Adipose tissue (tissue), 3 donors: Measurements from ENCODE around the gene NCBP1. TPM values are rescaled to one million over a fixed set of nuclear protein-coding genes. Genes with fewer than 3 reads are reported as not detected.
"Not testable (repeated sequence)": the region's sequence is repeated elsewhere in the genome, so short reads cannot be mapped to it uniquely, and the experiment has no call there.

ENCODE experiments used
- H3K27ac ChIP-seq: one replicate; pipeline ENCODE4 v1.5.1; 2013; ENCODE audit warnings: low read depth, low read length
- WGBS, 3 donors: extraction: QIAGEN DNeasy Blood & Tissue Kit; methylation state at CpG; one replicate each; pipeline ENCODE4 v1.1.7; 2013; 5-methylcytosine and 5-hydroxymethylcytosine counted together
- polyA plus RNA-seq, 3 donors: library from polyadenylated mRNA; stranded (reverse); fragments of 200-250 nt; gene quantifications; one replicate each; pipeline ENCODE4 v1.2.3, GENCODE V29; 2013
- donor health status: healthy with polysubstance abuse.
- donor health status: Bipolar disorder and iron deficiency.
- donor health status: healthy.

NCBP1 gene
- polyA plus RNA-seq, 3 donors = 7.6 to 8.4 (median 7.9) TPM

GRCh38 chr9:97665742-97666141 is 32.1 kb downstream of the NCBP1 start:
- no peak overlapping the region for H3K27ac ChIP-seq
- WGBS, 3 donors = 88 to 92% (median 89%) methylated on average over 3 of the region's 3 CpGs

GRCh38 chr9:97666907-97667686 is 33.5 kb downstream of the NCBP1 start:
- H3K27ac ChIP-seq = no peak overlapping the region
- WGBS, 3 donors = 65 to 77% (median 66%) methylated on average over 5 of the region's 5 CpGs

DNA sequence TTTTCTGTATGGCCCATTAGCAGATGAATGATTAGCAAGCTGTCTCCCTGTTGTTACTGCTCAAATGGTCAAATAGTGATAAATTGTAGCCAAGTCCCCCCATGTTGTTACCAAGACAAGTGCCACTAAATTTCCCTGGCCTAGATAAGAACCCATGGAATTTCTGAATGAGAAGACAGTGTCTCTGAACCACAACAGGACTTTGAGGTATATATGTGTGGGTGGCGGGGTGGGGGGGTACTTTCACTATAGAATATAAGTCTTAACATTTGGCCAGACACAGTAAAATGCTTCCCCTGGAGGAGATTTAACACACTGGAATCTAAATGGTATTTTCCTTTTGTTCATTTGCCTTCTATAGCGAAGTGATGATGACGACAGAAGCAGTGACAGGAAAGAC is 34.9 kb downstream of the NCBP1 start:
- 92 to 97% (median 93%) methylated on average over 3 of the region's 3 CpGs for WGBS, 3 donors
- no peak overlapping the region for H3K27ac ChIP-seq

DNA sequence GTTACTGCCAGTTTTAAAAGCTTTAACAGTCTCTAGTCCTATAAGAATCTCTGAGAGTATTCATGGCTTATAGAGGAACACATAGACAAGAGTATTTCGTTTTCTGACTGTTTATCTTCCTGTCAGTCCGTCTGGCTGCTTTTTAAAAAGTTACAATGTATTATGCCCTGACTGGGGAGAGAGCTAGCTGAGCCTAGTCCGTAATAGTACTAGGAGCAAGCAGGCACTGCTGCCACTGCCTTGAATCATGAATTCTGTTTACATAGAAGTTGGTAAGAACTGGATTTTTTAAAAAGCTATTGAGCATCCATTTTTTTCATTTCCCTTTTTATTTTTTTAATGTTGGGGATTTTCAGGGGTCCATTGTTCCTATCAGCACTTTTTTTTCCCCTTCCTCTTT is 37.0 kb downstream of the NCBP1 start:
- 78 to 84% (median 78%) methylated on average over 3 of the region's 3 CpGs for WGBS, 3 donors
- H3K27ac ChIP-seq = no peak overlapping the region

- WGBS, 3 donors = 89 to 96% (median 93%) methylated on average over 3 of the region's 3 CpGs
- H3K27ac ChIP-seq = no peak overlapping the region
Observed at GRCh38 chr9:97672403-97672802, 38.8 kb downstream of the NCBP1 start.

- no peak overlapping the region for H3K27ac ChIP-seq
- WGBS, 3 donors = 75 to 92% (median 90%) methylated on average over 3 of the region's 3 CpGs
Observed at GRCh38 chr9:97673922-97674321, 40.3 kb downstream of the NCBP1 start.

DNA sequence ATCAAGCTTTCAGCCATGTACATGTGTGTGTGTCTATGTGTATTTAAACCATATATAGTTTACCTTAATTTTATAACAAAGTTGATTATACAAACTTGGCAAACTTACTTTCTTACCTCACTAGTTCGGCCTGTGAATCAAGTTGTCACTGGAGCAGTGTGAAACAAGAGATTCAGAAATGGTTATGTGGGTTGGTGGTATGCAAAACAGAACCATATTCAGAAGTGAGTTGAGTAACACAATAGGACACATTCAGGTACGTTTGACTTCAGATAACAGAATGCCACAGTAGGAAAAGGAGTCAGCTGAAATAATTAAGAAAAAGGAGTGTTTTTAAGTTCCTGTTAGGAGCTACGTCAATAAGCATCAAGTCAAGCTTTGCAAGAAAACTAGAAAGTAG is 42.0 kb downstream of the NCBP1 start:
- no peak overlapping the region for H3K27ac ChIP-seq
- WGBS, 3 donors = 76 to 82% (median 77%) methylated on average over 3 of the region's 3 CpGs

DNA sequence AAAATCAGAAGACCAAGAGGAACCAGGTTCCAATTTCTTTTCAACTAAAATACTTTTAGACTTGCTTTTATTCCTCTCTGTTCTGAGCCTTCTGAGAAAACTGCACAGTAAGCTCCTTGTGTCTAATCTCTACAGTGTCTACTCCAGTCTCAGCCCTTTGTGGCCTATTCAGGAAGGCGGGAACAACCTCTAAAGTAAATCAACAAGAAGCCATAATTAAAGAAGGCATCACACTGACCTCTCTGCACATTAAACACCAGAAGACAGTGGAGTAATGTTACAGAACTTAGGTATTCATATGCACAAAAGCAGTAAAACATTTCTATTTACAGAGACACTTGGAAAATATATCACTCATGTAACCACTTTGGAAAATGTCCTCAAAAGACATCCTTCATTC is 48.6 kb downstream of the NCBP1 start:
- no peak overlapping the region for H3K27ac ChIP-seq
- 91 to 94% (median 94%) methylated on average over 1 of the region's 1 CpG for WGBS, 3 donors

- no peak overlapping the region for H3K27ac ChIP-seq
- 44 to 80% (median 76%) methylated on average over 1 of the region's 1 CpG for WGBS, 3 donors
Observed at GRCh38 chr9:97688654-97689053, 55.0 kb downstream of the NCBP1 start.

GRCh38 chr9:97689401-97690180 is 56.0 kb downstream of the NCBP1 start:
- 50 to 64% (median 56%) methylated on average over 4 of the region's 4 CpGs for WGBS, 3 donors
- no peak overlapping the region for H3K27ac ChIP-seq

DNA sequence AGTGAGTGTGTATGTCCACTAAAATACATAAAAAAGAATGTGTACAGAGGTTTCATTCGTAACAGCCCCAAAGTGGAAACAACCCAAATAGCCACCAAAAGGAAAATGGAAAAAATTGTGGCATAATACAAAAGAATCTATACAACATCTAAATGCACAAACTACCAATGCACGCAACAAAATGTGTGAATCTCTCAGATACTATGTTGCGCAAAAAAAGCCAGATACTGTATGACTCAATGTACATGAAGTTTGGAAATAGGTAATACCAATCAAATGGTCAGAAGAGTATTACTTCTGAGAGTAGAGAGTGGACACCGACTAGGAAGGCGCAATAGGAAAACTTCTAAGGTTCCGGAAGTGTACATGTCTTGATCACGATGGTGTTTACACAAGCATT is 61.1 kb downstream of the NCBP1 start:
- 90 to 95% (median 91%) methylated on average over 7 of the region's 7 CpGs for WGBS, 3 donors
- no peak overlapping the region for H3K27ac ChIP-seq

DNA sequence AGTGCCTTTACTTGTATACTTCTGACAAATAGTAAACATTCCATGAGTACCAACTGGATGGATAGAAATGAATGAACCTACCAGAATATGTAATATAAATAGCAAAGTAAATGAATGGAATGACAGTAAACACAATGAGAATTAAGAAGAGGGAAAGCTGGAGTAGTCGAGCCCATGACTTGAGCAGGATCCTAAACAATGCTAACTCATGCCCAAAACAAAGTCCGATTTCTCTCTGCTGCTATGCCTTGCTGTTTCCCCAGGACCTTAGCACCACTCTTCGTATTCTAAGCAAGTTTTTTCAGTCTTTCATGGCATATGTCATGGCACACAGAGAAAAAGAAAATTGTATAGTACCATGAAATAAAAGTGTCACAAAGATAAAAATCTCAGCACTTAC is 61.8 kb downstream of the NCBP1 start:
- H3K27ac ChIP-seq = no peak overlapping the region
- 73 to 86% (median 80%) methylated on average over 3 of the region's 3 CpGs for WGBS, 3 donors

DNA sequence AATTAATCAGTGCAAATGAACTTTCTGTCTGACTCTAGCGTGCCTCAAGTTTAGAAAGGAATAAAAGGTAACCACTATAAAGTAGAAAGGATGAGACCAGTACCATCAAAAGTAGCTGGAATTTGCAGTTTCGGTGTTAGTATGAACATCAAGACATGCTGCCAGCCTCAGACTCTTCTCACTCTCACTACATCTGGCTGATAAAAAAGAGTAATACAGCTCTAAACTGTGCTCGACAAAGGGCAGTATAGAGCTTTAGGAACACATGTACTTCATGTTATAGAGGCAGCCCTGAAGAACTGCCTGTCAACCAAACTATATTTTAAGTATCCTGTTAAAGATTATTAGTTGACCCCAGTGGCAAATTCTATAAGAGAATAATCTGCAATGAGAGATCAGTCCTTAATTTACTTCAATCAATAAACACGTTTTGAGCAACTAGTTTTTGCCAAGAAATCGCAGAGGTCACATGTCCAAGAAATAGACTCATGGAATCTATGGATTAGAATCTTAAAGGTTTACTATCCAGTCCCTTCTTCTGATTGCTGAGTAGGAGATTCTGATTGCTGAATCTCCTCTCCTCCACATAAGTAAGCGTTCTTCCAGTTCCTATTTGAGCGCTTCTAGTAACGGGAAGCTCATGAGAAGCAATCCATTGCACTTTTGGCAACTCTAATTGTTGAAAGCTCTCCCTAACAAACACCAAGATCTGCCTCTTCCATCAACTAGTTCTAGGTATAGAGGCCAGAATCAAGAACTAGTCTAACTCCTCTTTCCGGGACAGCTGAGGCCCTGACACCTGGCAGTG is 62.6 kb downstream of the NCBP1 start:
- H3K27ac ChIP-seq = no peak overlapping the region
- 8 to 20% (median 19%) methylated on average over 9 of the region's 9 CpGs for WGBS, 3 donors

DNA sequence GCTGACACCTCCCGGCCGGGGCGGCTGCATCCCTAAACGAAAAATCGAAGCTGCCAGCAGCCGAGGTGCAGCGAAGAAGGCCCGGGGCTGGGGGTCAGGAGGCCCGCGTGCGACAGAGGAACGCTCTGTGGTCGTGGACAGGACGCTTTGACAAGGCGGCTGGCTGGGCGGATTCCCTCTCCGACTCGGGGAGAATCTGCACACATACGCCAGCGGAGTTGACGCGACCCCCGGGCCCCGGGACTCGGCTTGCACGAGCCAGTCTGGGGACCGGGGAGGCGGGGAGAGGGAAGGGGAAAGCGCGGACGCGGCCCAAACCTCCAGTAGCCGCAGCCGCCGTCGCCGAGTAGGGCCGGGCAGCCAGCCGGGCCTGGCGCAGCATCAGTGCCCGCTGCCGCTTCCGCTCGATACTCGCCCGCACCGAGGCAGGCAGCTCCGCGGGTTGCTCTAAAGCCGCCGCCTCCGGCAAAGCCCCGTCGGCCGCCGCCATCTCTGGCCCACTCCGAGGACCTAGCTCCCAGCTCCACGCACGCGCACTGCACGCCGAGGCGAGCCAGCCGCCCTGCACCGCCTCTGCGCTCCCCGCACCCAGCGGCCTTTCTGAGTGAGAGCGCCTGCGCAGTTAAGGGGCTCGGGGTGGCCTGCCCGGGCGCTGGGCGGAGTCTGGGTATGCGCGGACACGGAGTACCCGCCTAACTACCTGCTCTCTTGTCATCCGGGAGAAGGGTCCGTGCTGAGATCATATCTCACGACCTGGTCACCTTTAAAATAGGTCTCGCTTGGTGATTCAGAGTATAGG is 63.4 kb downstream of the NCBP1 start, which contains the start of gene XPA:
Gene XPA, minus strand, starts transcription at position 538 of the 799 bp plus-strand sequence. Its CDS starts 48 bp downstream, at position 490.
- H3K27ac ChIP-seq = no peak within 1 kb of the TSS
- 0 to 1% (median 0%) methylated on average over 80 to 82 of the region's 82 CpGs for WGBS, 3 donors

GRCh38 chr9:97697837-97698236 is 64.2 kb downstream of the NCBP1 start:
- 26 to 29% (median 29%) methylated on average over 1 of the region's 1 CpG for WGBS, 3 donors
- H3K27ac ChIP-seq = no peak overlapping the region

DNA sequence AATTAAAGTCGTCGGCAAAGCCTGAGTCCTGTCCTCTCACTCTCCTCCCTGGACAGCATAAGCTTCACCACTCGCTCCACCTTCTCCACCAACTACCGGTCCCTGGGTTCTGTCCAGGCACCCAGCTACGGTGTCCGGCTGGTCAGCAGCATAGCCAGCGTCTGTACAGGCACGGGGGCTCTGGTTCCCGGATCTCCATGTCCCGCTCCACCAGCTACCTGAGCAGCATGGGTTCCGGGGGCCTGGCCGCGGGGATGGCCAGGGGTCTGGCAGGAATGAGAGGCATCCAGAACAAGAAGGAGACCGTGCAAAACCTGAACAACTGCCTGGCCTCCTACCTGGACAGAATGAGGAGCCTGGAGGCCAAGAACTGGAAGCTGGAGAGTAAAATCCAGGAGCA is 65.2 kb downstream of the NCBP1 start:
- no peak overlapping the region for H3K27ac ChIP-seq

DNA sequence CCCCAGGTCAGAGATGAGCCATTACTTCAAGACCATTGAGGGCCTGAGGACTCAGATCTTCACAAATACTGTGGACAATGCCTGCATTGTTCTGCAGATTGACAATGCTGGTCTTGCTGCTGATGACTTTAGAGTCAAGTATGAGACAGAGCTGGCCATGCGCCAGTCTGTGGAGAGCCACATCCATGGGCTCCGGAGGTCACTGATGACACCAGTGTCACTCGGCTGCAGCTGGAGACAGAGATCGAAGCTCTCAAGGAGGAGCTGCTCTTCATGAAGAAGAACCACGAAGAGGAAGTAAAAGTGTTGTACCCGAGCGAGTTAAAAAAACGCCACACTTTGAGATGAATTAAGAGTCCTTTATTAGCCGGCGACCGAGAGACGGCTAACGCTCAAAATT is 65.7 kb downstream of the NCBP1 start:
- WGBS, 3 donors = 54 to 88% (median 62%) methylated on average over 13 of the region's 13 CpGs
- not testable (repeated sequence) for H3K27ac ChIP-seq

More for the DNA sequence above, 65.2 kb downstream of the NCBP1 start:
- WGBS, 3 donors = 90 to 95% (median 93%) methylated on average over 14 of the region's 14 CpGs

DNA sequence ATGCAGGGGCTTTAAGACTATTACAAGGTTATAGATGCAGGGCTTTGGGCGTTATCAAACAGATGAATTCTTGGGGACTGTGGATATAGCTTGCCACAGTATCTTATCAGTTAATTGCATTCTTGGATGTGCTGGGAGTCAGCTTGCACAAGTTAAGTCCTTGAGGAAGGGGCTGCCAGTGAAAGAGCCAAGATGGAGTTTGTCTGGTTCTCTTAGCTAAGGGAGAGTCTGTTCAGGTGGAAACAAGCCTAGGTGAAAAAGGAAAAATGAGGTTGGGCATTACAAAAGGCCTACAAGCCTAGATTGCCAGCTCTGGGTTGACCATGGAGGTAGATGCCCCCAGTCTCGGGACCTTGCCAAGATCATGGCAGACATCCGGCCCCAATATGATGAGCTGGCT is 66.2 kb downstream of the NCBP1 start:
- not testable (repeated sequence) for H3K27ac ChIP-seq
- 89 to 93% (median 90%) methylated on average over 3 of the region's 3 CpGs for WGBS, 3 donors
